Measurements from ENCODE around the gene PKP2.

PKP2 gene

GRCh38 chr12:32860192-32860591, 36.4 kb downstream of the PKP2 start:
- no peak overlapping the region for H3K9ac ChIP-seq (ENCODE audit: low read length)
- no peaks in the 10 kb centered on the region for H3K27me3 ChIP-seq (ENCODE audit: insufficient read depth, low read length)
- H3F3A ChIP-seq (ENCODE audit: insufficient read depth, low read length): no peaks in the 10 kb centered on the region
- no peak overlapping the region for H3K4me2 ChIP-seq (ENCODE audit: low read length)
- H4K20me1 ChIP-seq (ENCODE audit: insufficient read depth, low read length): no peaks in the 10 kb centered on the region
- TF ChIP-seq, protein P1, sequence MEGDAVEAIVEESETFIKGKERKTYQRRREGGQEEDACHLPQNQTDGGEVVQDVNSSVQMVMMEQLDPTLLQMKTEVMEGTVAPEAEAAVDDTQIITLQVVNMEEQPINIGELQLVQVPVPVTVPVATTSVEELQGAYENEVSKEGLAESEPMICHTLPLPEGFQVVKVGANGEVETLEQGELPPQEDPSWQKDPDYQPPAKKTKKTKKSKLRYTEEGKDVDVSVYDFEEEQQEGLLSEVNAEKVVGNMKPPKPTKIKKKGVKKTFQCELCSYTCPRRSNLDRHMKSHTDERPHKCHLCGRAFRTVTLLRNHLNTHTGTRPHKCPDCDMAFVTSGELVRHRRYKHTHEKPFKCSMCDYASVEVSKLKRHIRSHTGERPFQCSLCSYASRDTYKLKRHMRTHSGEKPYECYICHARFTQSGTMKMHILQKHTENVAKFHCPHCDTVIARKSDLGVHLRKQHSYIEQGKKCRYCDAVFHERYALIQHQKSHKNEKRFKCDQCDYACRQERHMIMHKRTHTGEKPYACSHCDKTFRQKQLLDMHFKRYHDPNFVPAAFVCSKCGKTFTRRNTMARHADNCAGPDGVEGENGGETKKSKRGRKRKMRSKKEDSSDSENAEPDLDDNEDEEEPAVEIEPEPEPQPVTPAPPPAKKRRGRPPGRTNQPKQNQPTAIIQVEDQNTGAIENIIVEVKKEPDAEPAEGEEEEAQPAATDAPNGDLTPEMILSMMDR (IDR thresholded peaks at IDR 0.05; ENCODE audit: low read length): no peak
- no peak for TF ChIP-seq EZH2 (IDR thresholded peaks at IDR 0.05; ENCODE audit: borderline replicate concordance, low read length)
- H3K79me2 ChIP-seq (ENCODE audit: insufficient read depth, low read length): no peaks in the 10 kb centered on the region
- H2AFZ ChIP-seq (ENCODE audit: low read length): no peak overlapping the region
- H3K9me2 ChIP-seq (ENCODE audit: low read depth, low read length): no peaks in the 10 kb centered on the region
- no peaks in the 10 kb centered on the region for H3K36me3 ChIP-seq (ENCODE audit: insufficient read depth, low read length)
- H3K27ac ChIP-seq (ENCODE audit: low read depth, low read length, poor library complexity, severe bottlenecking): no peak overlapping the region
- no peak overlapping the region for H3K4me3 ChIP-seq (ENCODE audit: low read depth, low read length, poor library complexity, severe bottlenecking)
- no peaks in the 10 kb centered on the region for H3K9me3 ChIP-seq (ENCODE audit: low read length)
- no peaks in the 10 kb centered on the region for H3K4me1 ChIP-seq (ENCODE audit: insufficient read depth, low read length, severe bottlenecking)

GRCh38 chr12:32859389-32859788, 37.2 kb downstream of the PKP2 start:
- Histone ChIP-seq H3K9me2 (ENCODE audit: low read depth, low read length) (no peaks in the 10 kb centered on the region), H3K9me3 (ENCODE audit: low read length) (no peaks in the 10 kb centered on the region), H3K27me3 (ENCODE audit: insufficient read depth, low read length) (no peaks in the 10 kb centered on the region), H4K20me1 (ENCODE audit: insufficient read depth, low read length) (no peaks in the 10 kb centered on the region), H3K27ac (ENCODE audit: low read depth, low read length, poor library complexity, severe bottlenecking) (no peak overlapping the region), H3K4me2 (ENCODE audit: low read length) (no peak overlapping the region), H3K4me3 (ENCODE audit: low read depth, low read length, poor library complexity, severe bottlenecking) (no peak overlapping the region), H2AFZ (ENCODE audit: low read length) (no peak overlapping the region), H3K36me3 (ENCODE audit: insufficient read depth, low read length) (no peaks in the 10 kb centered on the region), H3F3A (ENCODE audit: insufficient read depth, low read length) (no peaks in the 10 kb centered on the region), H3K79me2 (ENCODE audit: insufficient read depth, low read length) (no peaks in the 10 kb centered on the region), H3K9ac (ENCODE audit: low read length) (no peak overlapping the region), H3K4me1 (ENCODE audit: insufficient read depth, low read length, severe bottlenecking) (no peaks in the 10 kb centered on the region)
- TF ChIP-seq, protein P1 (IDR thresholded peaks at IDR 0.05; ENCODE audit: low read length): no peak
- TF ChIP-seq EZH2 (IDR thresholded peaks at IDR 0.05; ENCODE audit: borderline replicate concordance, low read length): no peak

- H3K27ac ChIP-seq (ENCODE audit: low read depth, low read length, poor library complexity, severe bottlenecking): no peak overlapping the region
- H3K79me2 ChIP-seq (ENCODE audit: insufficient read depth, low read length): no peaks in the 10 kb centered on the region
- TF ChIP-seq, protein P1 (IDR thresholded peaks at IDR 0.05; ENCODE audit: low read length): no peak
- no peak for TF ChIP-seq EZH2 (IDR thresholded peaks at IDR 0.05; ENCODE audit: borderline replicate concordance, low read length)
- H3K4me2 ChIP-seq (ENCODE audit: low read length): no peak overlapping the region
- no peaks in the 10 kb centered on the region for H3K27me3 ChIP-seq (ENCODE audit: insufficient read depth, low read length)
- H3K9me3 ChIP-seq (ENCODE audit: low read length): no peaks in the 10 kb centered on the region
- no peaks in the 10 kb centered on the region for H3K36me3 ChIP-seq (ENCODE audit: insufficient read depth, low read length)
- no peaks in the 10 kb centered on the region for H4K20me1 ChIP-seq (ENCODE audit: insufficient read depth, low read length)
- no peak overlapping the region for H3K4me3 ChIP-seq (ENCODE audit: low read depth, low read length, poor library complexity, severe bottlenecking)
- H3F3A ChIP-seq (ENCODE audit: insufficient read depth, low read length): no peaks in the 10 kb centered on the region
- no peak overlapping the region for H2AFZ ChIP-seq (ENCODE audit: low read length)
- no peaks in the 10 kb centered on the region for H3K4me1 ChIP-seq (ENCODE audit: insufficient read depth, low read length, severe bottlenecking)
- H3K9me2 ChIP-seq (ENCODE audit: low read depth, low read length): no peaks in the 10 kb centered on the region
- no peak overlapping the region for H3K9ac ChIP-seq (ENCODE audit: low read length)
Measured at GRCh38 chr12:32854716-32855115, 41.9 kb downstream of the PKP2 start.
